IPS DF 6.9 (cell line): ENCODE results near the gene DAZAP2.

Experiments
- DNase-seq: peaks from one replicate; pipeline ENCODE4 v3.0.0-alpha.2; 2013; ENCODE audit warnings: low read depth, low spot score
- H3K27ac ChIP-seq: one replicate; pipeline ENCODE4 v1.5.1; 2013; ENCODE audit warnings: low read length, control low read depth
- H3K27me3 ChIP-seq: 2 replicates; pipeline ENCODE4 v1.6.1; 2013; ENCODE audit warnings: mild to moderate bottlenecking, low read length; ENCODE audit not compliant: control insufficient read depth, insufficient read depth
- H3K36me3 ChIP-seq: 2 replicates; pipeline ENCODE4 v1.6.1; 2013; ENCODE audit warnings: low read length; ENCODE audit not compliant: control insufficient read depth, insufficient read depth
- H3K4me1 ChIP-seq: 2 replicates; pipeline ENCODE4 v1.6.1; 2013; ENCODE audit warnings: low read length; ENCODE audit not compliant: control insufficient read depth, insufficient read depth
- H3K4me3 ChIP-seq: 2 replicates; pipeline ENCODE4 v1.5.1; 2013; ENCODE audit warnings: mild to moderate bottlenecking, low read length
- H3K9me3 ChIP-seq: 2 replicates; pipeline ENCODE4 v1.6.1; 2013; ENCODE audit warnings: low read length, inconsistent platforms; ENCODE audit not compliant: control insufficient read depth, insufficient read depth
- WGBS: extraction: QIAGEN DNeasy Blood & Tissue Kit; methylation state at CpG from one replicate; pipeline ENCODE4 v1.1.7; 2013; ENCODE audit warnings: mixed read lengths, missing lambda C conversion rate; ENCODE audit not compliant: insufficient read length, insufficient coverage; 5-methylcytosine and 5-hydroxymethylcytosine counted together

Gene DAZAP2

GRCh38 chr12:51238510-51239334 lies at the start of gene DAZAP2:
DAZAP2 (plus strand) TSS chr12:51238826; CDS start chr12:51238908, 82 bp downstream.
- Histone ChIP-seq H3K27me3 (no peaks in the 10 kb centered on the region), H3K4me1 (no peaks in the 10 kb centered on the region), H3K9me3 (no peaks in the 10 kb centered on the region), H3K4me3 (peak within 1 kb of the TSS; percentile 98), H3K36me3 (peaks cover 18% of the 10 kb centered on the region), H3K27ac (no peak within 1 kb of the TSS)
- DNase-seq = peak; percentile 94
- no CpG with 5 or more reads among the region's 70 CpGs for WGBS

- WGBS = no CpG with 5 or more reads among the region's 14 CpGs
- H3K4me3 ChIP-seq = no peak overlapping the region
- H3K4me1 ChIP-seq = no peaks in the 10 kb centered on the region
- no peak for DNase-seq
- no peaks in the 10 kb centered on the region for H3K27me3 ChIP-seq
- H3K36me3 ChIP-seq = no peaks in the 10 kb centered on the region
- H3K27ac ChIP-seq = no peak overlapping the region
- H3K9me3 ChIP-seq = no peaks in the 10 kb centered on the region
Observed at GRCh38 chr12:51189790-51190355, 48.8 kb upstream of the DAZAP2 start.

GRCh38 chr12:51190820-51191219 lies 47.8 kb upstream of the DAZAP2 start:
- Histone ChIP-seq H3K27ac (no peak overlapping the region), H3K27me3 (no peaks in the 10 kb centered on the region), H3K9me3 (no peaks in the 10 kb centered on the region), H3K36me3 (no peaks in the 10 kb centered on the region), H3K4me3 (no peak overlapping the region), H3K4me1 (no peaks in the 10 kb centered on the region)
- no CpG with 5 or more reads among the region's 4 CpGs for WGBS
- DNase-seq = no peak

GRCh38 chr12:51191516-51192283 lies 46.9 kb upstream of the DAZAP2 start:
- WGBS = no CpG with 5 or more reads among the region's 12 CpGs
- Histone ChIP-seq H3K27me3 (no peaks in the 10 kb centered on the region), H3K9me3 (no peaks in the 10 kb centered on the region), H3K4me1 (no peaks in the 10 kb centered on the region), H3K36me3 (no peaks in the 10 kb centered on the region), H3K4me3 (no peak overlapping the region), H3K27ac (no peak overlapping the region)
- no peak for DNase-seq

- no peaks in the 10 kb centered on the region for H3K27me3 ChIP-seq
- no peak overlapping the region for H3K27ac ChIP-seq
- H3K4me1 ChIP-seq = no peaks in the 10 kb centered on the region
- no peak overlapping the region for H3K4me3 ChIP-seq
- DNase-seq = no peak
- no CpG with 5 or more reads among the region's 5 CpGs for WGBS
- H3K36me3 ChIP-seq = no peaks in the 10 kb centered on the region
- H3K9me3 ChIP-seq = no peaks in the 10 kb centered on the region
Observed at GRCh38 chr12:51192284-51192671, 46.3 kb upstream of the DAZAP2 start.

- no CpG with 5 or more reads among the region's 7 CpGs for WGBS
- H3K27me3 ChIP-seq = no peaks in the 10 kb centered on the region
Observed at GRCh38 chr12:51195841-51196240, 42.8 kb upstream of the DAZAP2 start.

GRCh38 chr12:51196547-51196946 lies 42.1 kb upstream of the DAZAP2 start:
- WGBS = no CpG with 5 or more reads among the region's 9 CpGs
- no peak overlapping the region for H3K4me3 ChIP-seq
- no peaks in the 10 kb centered on the region for H3K9me3 ChIP-seq
- no peak overlapping the region for H3K27ac ChIP-seq
- H3K27me3 ChIP-seq = no peaks in the 10 kb centered on the region
- H3K4me1 ChIP-seq = peaks cover 2% of the 10 kb centered on the region; the same call in 1 of the 2 replicates
- DNase-seq = no peak
- H3K36me3 ChIP-seq = no peaks in the 10 kb centered on the region; the same call in 1 of the 2 replicates

More at GRCh38 chr12:51195841-51196240, 42.8 kb upstream of the DAZAP2 start:
- Histone ChIP-seq H3K27ac (no peak overlapping the region), H3K4me1 (peaks cover 2% of the 10 kb centered on the region; the same call in 1 of the 2 replicates), H3K4me3 (no peak overlapping the region), H3K9me3 (no peaks in the 10 kb centered on the region), H3K36me3 (no peaks in the 10 kb centered on the region; the same call in 1 of the 2 replicates)
- no peak for DNase-seq

GRCh38 chr12:51197736-51198567 lies 40.7 kb upstream of the DAZAP2 start:
- no peak overlapping the region for H3K4me3 ChIP-seq
- H3K27me3 ChIP-seq = no peaks in the 10 kb centered on the region
- no peaks in the 10 kb centered on the region; the same call in 1 of the 2 replicates for H3K36me3 ChIP-seq
- WGBS = no CpG with 5 or more reads among the region's 38 CpGs
- DNase-seq = no peak
- H3K27ac ChIP-seq = no peak overlapping the region
- no peaks in the 10 kb centered on the region for H3K9me3 ChIP-seq
- H3K4me1 ChIP-seq = peaks cover 2% of the 10 kb centered on the region; the same call in 1 of the 2 replicates

GRCh38 chr12:51198568-51199365 lies 39.9 kb upstream of the DAZAP2 start:
- DNase-seq = no peak
- no peak overlapping the region for H3K27ac ChIP-seq
- no peaks in the 10 kb centered on the region for H3K27me3 ChIP-seq
- WGBS = no CpG with 5 or more reads among the region's 16 CpGs
- no peaks in the 10 kb centered on the region for H3K9me3 ChIP-seq
- no peak overlapping the region for H3K4me3 ChIP-seq
- H3K4me1 ChIP-seq = peaks cover 2% of the 10 kb centered on the region; the same call in 1 of the 2 replicates
- no peaks in the 10 kb centered on the region; the same call in 1 of the 2 replicates for H3K36me3 ChIP-seq
